ENCODE results near the gene TRAFD1.
A peak's percentile ranks its signal among the peaks of the same experiment; 100 is the strongest.
"Not testable (repeated sequence)": the region's sequence is repeated elsewhere in the genome, so short reads cannot be mapped to it uniquely, and the experiment has no call there.

TRAFD1 gene

DNA sequence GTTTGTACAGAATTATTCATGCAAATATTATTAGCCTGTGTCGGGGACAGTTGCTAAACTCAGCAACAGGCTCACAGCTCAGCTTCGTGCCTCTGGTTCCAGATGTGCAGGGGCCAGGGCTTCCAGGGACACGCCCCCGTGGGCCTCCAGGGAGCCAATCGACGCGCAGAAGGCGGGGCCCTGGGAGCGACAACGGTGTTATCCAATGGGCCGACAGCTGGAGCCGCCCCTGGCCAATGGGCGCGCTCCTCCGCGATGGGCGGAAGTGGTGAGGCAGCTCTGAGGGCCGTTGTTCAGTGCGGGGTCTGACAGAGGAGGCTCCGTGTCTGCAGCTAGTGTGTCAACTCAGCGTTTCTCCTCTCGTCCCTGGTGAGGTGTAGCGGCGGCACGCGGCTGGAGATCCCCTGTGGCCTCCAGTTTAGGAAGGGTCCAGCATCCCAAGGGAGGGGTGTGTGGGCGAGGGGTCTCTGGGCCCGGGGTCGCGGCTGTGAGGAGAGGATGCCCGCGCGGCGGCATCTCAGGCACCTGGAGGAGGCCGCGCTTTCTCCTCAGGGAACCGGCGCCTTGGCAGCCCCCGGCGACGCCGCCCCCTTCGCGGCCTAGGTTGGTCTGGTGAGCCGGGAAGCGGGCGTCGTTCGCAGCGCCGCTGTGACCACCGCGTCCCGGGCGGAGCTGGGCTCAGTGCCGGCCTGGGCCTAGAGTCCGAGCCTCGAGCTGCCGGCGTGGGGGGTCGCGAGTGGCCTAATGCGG is at the start of gene TRAFD1:
TSS of gene TRAFD1 (plus strand) at position 311 of the 750 bp plus-strand sequence. CDS start 4,963 bp downstream, outside the sequence.
- ATAC-seq = peak; percentile 100

- ATAC-seq = no peak
Observed at GRCh38 chr12:112087055-112087850, 38.1 kb upstream of the TRAFD1 start.

GRCh38 chr12:112087851-112088250 is 37.5 kb upstream of the TRAFD1 start:
- ATAC-seq = no peak

DNA sequence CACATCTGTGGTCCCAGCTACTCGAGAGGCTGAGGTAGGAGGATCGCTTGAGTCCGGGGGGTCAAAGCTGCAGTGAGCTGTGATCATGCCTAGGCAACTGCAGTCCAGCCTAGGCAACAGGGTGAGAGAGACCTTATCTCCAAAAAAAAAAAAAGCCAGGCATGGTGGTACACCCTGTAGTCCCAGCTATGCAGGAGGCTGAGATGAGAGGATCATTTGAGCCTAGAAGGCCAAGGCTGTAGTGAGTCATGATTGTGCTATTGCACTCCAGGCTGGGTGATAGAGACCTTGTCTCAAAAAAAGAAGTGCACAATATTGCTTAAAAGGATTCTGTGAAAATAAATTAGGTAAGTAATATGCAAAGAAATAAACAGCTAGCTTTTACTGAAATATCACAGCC is 33.8 kb upstream of the TRAFD1 start:
- ATAC-seq = no peak

GRCh38 chr12:112096070-112096469 is 29.3 kb upstream of the TRAFD1 start:
- peak; percentile 63 to 66 for ATAC-seq

GRCh38 chr12:112096667-112097066 is 28.7 kb upstream of the TRAFD1 start:
- ATAC-seq = peak; percentile 98

GRCh38 chr12:112097641-112098040 is 27.7 kb upstream of the TRAFD1 start:
- no peak for ATAC-seq

DNA sequence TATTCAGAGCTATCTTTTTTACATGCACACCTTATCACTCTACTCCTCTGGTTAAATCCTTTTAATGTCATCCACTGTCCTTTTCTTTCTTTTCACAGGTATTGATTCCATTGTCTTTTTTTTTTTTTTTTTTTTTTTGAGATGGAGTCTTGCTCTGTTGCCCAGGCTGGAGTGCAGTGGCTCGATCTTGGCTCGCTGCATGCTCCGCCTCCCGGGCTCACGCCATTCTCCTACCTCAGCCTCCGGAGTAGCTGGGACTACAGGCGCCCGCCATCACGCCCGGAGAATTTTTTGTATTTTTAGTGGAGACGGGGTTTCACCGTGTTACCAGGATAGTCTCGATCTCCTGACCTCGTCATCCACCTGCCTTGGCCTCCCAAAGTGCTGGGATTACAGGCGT is 24.9 kb upstream of the TRAFD1 start:
- not testable (repeated sequence) for ATAC-seq

DNA sequence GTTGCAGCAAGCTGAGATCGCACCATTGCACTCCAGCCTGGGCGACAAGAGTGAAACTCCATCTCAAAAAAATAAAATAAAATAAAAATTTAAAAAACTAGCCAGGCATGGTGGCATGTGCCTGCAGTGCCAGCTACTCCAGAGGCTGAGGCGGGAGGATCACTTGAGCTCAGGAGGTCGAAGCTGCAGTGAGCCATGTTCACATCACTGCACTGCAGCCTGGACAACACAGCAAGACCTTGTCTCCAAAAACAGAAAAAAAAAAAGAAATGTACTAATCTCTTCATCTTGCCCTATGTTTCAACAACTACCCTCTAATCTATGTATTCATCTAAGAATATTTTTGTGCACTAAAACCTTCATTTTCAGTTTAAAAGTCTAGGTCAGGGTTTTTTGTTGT is 23.2 kb upstream of the TRAFD1 start:
- no peak for ATAC-seq

DNA sequence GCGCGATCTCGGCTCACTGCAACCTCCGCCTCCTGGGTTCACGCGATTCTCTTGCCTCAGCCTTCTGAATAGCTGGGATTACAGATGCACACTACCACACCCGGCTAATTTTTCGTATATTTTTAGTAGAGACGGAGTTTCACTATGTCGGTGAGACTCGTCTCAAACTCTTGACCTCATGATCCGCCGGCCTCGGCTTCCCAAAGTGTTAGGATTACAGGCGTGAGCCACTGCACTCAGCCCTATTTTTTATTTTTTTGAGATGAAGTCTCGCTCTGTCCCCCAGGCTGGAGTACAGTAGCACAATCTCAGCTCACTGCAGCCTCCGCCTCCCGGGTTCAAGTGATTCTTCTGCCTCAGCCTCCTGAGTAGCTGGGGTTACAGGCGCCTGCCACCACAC is 22.6 kb upstream of the TRAFD1 start:
- not testable (repeated sequence) for ATAC-seq

GRCh38 chr12:112103758-112104503 is 21.4 kb upstream of the TRAFD1 start:
- ATAC-seq = no peak

- ATAC-seq = no peak
Observed at GRCh38 chr12:112105891-112106290, 19.5 kb upstream of the TRAFD1 start.

- ATAC-seq = peak; percentile 36 to 50
Observed at GRCh38 chr12:112107306-112108201, 17.8 kb upstream of the TRAFD1 start.

- ATAC-seq = peak; percentile 80 to 82
Observed at GRCh38 chr12:112108202-112109079, 16.9 kb upstream of the TRAFD1 start, which contains the start of gene NAA25. Gene NAA25, minus strand, starts transcription at chr12:112108783. Its CDS starts 10 bp downstream, at chr12:112108773.

DNA sequence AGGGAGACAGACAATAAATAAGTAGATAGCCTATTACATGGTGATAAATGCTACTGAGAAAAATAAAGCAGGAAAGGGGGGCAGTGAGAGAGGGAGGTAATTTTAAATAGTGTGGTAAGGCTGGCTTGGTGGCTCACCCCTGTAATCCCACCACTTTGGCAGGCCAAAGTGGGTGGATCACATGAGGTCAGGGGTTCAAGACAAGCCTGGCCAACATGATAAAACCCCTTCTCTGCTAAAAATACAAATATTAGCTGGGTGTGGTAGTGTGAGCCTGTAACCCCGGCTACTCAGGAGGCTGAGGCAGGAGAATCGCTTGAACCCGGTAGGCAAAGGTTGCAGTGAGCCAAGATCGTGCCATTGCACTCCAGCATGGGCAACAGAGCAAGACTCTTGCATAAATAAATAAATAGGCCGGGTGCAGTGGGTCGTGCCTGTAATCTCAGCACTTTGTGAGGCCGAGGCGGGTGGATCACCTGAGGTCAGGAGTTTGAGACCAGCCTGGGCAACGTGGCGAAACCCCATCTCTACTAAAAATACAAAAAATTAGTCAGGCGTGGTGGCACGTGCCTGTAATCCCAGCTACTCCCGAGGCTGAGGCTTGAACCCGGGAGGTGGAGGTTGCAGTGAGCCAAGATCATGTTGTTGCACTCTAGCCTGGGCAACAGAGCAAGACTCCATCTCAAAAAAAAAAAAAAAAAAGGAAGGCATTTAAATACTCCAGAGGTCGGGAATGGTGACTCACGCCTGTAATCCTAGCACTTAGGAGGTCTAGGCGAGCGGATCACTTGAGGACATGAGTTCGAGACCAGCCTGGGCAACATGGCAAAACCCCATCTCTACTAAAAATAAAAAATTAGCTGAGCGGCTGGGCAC is 14.3 kb upstream of the TRAFD1 start:
- not testable (repeated sequence) for ATAC-seq

- ATAC-seq = no peak
Observed at GRCh38 chr12:112111931-112112330, 13.4 kb upstream of the TRAFD1 start.

GRCh38 chr12:112112409-112113133 is 12.8 kb upstream of the TRAFD1 start:
- no peak for ATAC-seq

GRCh38 chr12:112115259-112116045 is 9.9 kb upstream of the TRAFD1 start:
- ATAC-seq = no peak
